PFSK-1 (cell line): Measurements from ENCODE around the gene LDLRAP1.

Experiments used
- FOXP2 ChIP-seq: optimal IDR thresholded peaks from 2 replicates; pipeline ENCODE3; 2011; ENCODE audit warnings: borderline replicate concordance, control low read depth, inconsistent platforms; ENCODE audit not compliant: insufficient read depth; ENCODE audit errors: extremely low read length, extremely low read depth
- POLR2AphosphoS5 ChIP-seq: IDR thresholded peaks from 2 replicates; pipeline ENCODE4 v1.6.1; 2012; ENCODE audit warnings: low read depth, mild to moderate bottlenecking, control low read depth, low read length, moderate library complexity
- SIN3A ChIP-seq: IDR thresholded peaks from 2 replicates; pipeline ENCODE4 v1.6.1; 2012; ENCODE audit warnings: mild to moderate bottlenecking, low read length, moderate library complexity, borderline replicate concordance; ENCODE audit not compliant: insufficient read depth
- TAF1 ChIP-seq: IDR thresholded peaks from 2 replicates; pipeline ENCODE4 v1.6.1; 2012; ENCODE audit warnings: low read length, control low read depth, borderline replicate concordance; ENCODE audit not compliant: insufficient read depth
- TF ChIP-seq, protein P1 (sequence below), 2 experiments: IDR thresholded peaks; 2 replicates each; pipeline versions ENCODE4 v1.6.1 to v1.8.0; 2011 to 2012; ENCODE audit warnings: low read depth in 2 of 2, low read length in 2 of 2, control low read depth in 1 of 2, inconsistent platforms in 1 of 2, mild to moderate bottlenecking in 1 of 2, moderate library complexity in 1 of 2; ENCODE audit not compliant: insufficient read depth in 1 of 2

Gene LDLRAP1

DNA sequence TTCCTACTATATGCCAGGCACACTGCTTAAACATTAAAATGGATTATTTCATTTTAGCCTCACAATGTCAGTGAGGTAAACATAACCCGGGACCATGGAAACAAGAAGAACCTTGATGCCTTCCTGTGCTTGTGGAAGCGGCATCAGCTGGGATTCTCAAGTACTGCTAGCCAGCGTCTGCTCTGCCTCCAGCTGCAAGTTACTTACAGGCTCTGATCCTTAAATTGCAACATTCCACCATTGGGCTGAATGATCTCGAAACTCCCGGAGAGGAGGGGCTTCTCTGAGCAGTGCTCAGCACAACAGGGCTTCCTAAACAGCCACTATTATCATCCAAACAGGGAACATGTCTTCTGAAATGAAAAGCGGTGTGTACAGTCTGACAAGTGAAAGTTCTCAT lies 66.5 kb downstream of the LDLRAP1 start:
- TF ChIP-seq, protein P1, sequence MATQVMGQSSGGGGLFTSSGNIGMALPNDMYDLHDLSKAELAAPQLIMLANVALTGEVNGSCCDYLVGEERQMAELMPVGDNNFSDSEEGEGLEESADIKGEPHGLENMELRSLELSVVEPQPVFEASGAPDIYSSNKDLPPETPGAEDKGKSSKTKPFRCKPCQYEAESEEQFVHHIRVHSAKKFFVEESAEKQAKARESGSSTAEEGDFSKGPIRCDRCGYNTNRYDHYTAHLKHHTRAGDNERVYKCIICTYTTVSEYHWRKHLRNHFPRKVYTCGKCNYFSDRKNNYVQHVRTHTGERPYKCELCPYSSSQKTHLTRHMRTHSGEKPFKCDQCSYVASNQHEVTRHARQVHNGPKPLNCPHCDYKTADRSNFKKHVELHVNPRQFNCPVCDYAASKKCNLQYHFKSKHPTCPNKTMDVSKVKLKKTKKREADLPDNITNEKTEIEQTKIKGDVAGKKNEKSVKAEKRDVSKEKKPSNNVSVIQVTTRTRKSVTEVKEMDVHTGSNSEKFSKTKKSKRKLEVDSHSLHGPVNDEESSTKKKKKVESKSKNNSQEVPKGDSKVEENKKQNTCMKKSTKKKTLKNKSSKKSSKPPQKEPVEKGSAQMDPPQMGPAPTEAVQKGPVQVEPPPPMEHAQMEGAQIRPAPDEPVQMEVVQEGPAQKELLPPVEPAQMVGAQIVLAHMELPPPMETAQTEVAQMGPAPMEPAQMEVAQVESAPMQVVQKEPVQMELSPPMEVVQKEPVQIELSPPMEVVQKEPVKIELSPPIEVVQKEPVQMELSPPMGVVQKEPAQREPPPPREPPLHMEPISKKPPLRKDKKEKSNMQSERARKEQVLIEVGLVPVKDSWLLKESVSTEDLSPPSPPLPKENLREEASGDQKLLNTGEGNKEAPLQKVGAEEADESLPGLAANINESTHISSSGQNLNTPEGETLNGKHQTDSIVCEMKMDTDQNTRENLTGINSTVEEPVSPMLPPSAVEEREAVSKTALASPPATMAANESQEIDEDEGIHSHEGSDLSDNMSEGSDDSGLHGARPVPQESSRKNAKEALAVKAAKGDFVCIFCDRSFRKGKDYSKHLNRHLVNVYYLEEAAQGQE (IDR thresholded peaks at IDR 0.05; ENCODE audit: insufficient read depth in 1 of 2, low read depth in 2 of 2, low read length in 2 of 2), result no peak
- TF ChIP-seq POLR2AphosphoS5 (no peak), TAF1 (no peak)

DNA sequence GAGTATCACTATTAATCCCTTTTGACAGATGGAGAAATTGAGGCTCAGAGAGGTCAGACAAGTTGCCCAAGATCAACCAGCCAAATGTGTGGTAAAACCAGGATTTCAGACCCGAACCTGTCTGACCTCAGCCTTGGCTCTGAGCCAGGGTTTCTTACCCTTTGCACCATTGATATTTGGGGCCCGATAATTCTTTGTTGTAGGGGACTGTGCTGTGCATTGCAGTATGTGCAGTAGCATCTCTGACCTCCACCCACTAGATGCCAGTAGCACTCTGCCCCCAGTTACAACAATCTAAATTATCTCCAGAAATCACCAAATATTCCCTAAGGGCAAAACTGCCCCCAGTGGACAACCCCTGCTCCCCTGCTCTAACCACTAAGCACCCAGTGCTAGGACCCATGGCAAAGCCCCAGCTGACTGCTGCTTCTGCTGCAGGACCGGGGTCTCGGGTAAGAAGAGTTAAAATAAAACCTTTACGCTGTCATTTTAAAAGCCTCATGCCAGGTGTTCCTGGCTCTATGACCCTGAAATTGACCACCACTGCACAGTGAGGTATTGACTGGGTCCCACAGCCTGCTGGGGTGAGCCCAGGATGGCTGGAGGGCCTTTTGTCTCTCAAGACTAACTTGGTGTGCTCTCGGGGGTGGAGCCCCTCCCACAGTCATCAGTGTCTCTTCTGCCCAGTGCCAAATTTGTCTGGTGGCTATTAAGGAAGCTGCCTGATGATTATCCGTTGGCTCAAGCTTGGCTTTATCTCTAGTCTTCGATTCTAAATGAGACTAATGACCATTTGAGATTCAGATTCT lies 67.6 kb downstream of the LDLRAP1 start:
- TF ChIP-seq SIN3A (no peak), FOXP2 (no peak), POLR2AphosphoS5 (no peak), TAF1 (no peak)
- TF ChIP-seq, protein P1 (IDR thresholded peaks at IDR 0.05; ENCODE audit: insufficient read depth in 1 of 2, low read depth in 2 of 2, low read length in 2 of 2), result no peak

DNA sequence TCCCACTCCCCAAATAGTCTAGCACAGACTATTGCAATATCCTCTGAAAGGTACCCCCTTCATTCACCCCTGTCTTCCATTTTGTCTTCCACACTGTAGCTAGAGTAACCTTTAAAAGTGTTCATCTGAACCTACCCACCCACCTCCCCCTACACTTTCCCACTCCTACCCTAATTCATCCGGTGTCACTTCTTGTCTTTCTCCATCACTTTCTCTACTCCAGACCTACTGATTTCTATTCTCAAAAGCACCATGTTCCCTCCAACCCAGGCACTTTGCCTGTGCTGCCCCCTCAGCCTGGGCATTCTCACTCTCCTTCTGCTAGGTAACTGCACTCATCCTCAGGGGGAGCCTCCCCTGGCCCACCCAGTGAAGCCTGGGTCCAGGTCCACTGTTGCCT lies 68.4 kb downstream of the LDLRAP1 start:
- no peak for TF ChIP-seq POLR2AphosphoS5
- TF ChIP-seq, protein P1 (IDR thresholded peaks at IDR 0.05; ENCODE audit: insufficient read depth in 1 of 2, low read depth in 2 of 2, low read length in 2 of 2), result no peak

DNA sequence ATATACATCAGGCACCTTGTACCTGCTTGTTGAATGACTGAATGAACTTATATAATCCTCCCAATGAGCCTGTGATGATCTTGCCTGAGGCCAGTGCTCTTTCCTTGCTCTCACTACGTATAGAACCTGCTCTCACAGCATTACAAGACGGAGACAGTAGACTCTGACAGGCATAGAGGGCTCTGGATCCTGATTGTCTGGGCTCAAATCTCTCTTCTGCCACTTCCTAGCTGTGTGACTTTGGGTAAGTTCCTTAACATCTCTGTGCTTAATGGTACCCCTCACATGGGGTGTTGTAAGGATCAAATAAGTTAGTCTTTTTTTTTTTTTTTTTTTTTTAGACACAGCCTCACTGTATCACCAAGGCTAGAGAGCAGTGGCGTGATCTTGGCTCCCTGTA lies 69.0 kb downstream of the LDLRAP1 start:
- TF ChIP-seq TAF1 (no peak), FOXP2 (no peak), POLR2AphosphoS5 (no peak), SIN3A (no peak)
- TF ChIP-seq, protein P1 (IDR thresholded peaks at IDR 0.05; ENCODE audit: insufficient read depth in 1 of 2, low read depth in 2 of 2, low read length in 2 of 2), result no peak

DNA sequence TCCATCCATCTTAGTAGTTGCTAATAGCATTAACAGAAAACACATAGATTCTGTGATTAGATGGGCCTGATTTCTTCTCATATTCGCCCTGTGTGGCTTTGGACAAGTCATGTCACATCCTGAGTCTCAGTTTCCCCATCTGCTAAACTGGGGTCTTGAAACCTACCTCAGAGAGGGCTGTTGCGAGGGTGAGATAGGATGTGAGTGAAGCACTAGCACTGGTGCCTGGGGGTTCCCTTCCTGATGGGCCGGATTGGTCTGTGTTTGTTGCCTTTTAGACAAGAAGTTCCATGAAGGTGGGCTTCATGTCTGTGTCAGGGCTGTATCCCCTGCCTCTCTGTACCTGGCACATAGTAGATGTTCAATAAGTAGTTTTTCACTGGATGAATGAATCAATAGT lies 69.7 kb downstream of the LDLRAP1 start:
- TF ChIP-seq, protein P1 (IDR thresholded peaks at IDR 0.05; ENCODE audit: insufficient read depth in 1 of 2, low read depth in 2 of 2, low read length in 2 of 2), result no peak
- TF ChIP-seq POLR2AphosphoS5, result no peak
- TF ChIP-seq FOXP2, result no peak
- no peak for TF ChIP-seq SIN3A
- no peak for TF ChIP-seq TAF1
